Activated CD8-positive, alpha-beta memory T cell treated with anti-CD3 and anti-CD28 coated beads, Interleukin-2, amount 50 U/mL, for 48 hours (primary cell): Measurements from ENCODE around the gene CSRP3.
"Not testable (repeated sequence)": the region's sequence is repeated elsewhere in the genome, so short reads cannot be mapped to it uniquely, and the experiment has no call there.

Experiments
- DNase-seq: peaks from one replicate; pipeline ENCODE4 v3.0.0-alpha.2; 2020

The CSRP3 gene

GRCh38 chr11:19185036-19185435, 16.7 kb downstream of the CSRP3 start:
- no peak for DNase-seq

- no peak for DNase-seq
Measured at GRCh38 chr11:19183646-19184045, 18.1 kb downstream of the CSRP3 start.

GRCh38 chr11:19181531-19182261, 20.1 kb downstream of the CSRP3 start:
- no peak for DNase-seq

GRCh38 chr11:19176629-19177186, 25.1 kb downstream of the CSRP3 start:
- no peak for DNase-seq

GRCh38 chr11:19173964-19174638, 27.7 kb downstream of the CSRP3 start:
- DNase-seq, result no peak

- no peak for DNase-seq
Measured at GRCh38 chr11:19173004-19173689, 28.6 kb downstream of the CSRP3 start.

- DNase-seq, result no peak
Measured at GRCh38 chr11:19168090-19168489, 33.7 kb downstream of the CSRP3 start.

- no peak for DNase-seq
Measured at GRCh38 chr11:19164881-19165280, 36.9 kb downstream of the CSRP3 start.

- DNase-seq, result no peak
Measured at GRCh38 chr11:19164230-19164855, 37.4 kb downstream of the CSRP3 start.

- DNase-seq, result no peak
Measured at GRCh38 chr11:19163617-19164016, 38.2 kb downstream of the CSRP3 start.

GRCh38 chr11:19162951-19163505, 38.8 kb downstream of the CSRP3 start:
- no peak for DNase-seq

GRCh38 chr11:19161651-19162050, 40.1 kb downstream of the CSRP3 start:
- DNase-seq, result no peak

- DNase-seq, result no peak
Measured at GRCh38 chr11:19160847-19161246, 40.9 kb downstream of the CSRP3 start.

GRCh38 chr11:19156892-19157291, 44.9 kb downstream of the CSRP3 start:
- no peak for DNase-seq

- no peak for DNase-seq
Measured at GRCh38 chr11:19145319-19145718, 56.5 kb downstream of the CSRP3 start.

- not testable (repeated sequence) for DNase-seq
Measured at GRCh38 chr11:19136884-19137283, 64.9 kb downstream of the CSRP3 start.

GRCh38 chr11:19134004-19134403, 67.8 kb downstream of the CSRP3 start:
- no peak for DNase-seq
